Measurements from ENCODE around the gene CROCC2. TPM values are rescaled to one million over a fixed set of nuclear protein-coding genes. Genes with fewer than 3 reads are reported as not detected.

CROCC2 gene
- total RNA-seq, 2 donors from 2014 or later: not detected

DNA sequence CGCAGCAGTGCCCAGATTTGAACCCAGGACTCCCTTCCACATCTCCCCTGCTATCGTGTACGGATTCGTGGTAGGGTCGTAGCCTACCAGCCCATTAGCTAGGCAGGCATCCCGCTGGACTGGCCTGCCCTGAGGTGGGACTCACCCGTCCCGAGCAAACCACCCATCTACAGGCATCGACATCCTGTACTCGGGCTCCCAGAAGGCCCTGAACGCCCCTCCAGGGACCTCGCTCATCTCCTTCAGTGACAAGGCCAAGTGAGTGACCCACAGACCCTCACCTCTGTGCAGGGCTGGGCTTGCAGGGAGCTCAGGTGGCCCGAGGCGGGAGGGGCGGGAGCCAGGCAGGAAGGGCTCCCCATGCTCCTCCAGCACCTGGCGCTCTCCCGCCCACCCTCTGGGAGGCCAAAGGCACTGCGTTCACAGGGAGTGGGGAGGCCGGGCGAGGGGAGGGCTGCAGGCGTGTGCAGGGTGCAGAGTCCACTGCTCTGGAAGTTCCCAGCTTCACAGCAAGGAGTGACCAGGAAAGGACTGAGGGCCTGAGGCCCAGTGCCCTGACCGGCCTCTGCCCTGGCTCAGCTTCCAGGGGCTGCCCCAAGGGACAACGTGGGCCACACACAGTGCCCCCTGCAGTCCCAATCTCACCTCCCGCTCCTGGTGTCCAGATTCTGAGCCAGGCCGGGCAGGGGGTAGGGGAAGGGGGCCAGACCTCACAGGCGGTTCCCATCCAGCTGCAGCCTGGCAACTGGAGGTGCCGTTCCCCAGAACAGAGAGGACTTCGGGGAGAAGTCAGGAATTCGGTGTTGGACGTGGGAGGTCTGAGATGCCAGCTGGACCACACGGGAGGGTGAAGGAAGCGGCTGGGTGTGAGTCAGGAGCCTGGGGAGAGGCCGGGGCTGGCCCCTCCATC, 32.1 kb upstream of the CROCC2 start:
- H3K4me3 ChIP-seq: no peak overlapping the region
- DNase-seq (ENCODE audit: low spot score): no peak
- no peaks in the 10 kb centered on the region for H3K4me1 ChIP-seq (ENCODE audit: control insufficient read depth in 1 of 2, low read depth in 2 of 2)
- no peaks in the 10 kb centered on the region for H3K36me3 ChIP-seq
- no peak for ATAC-seq (ENCODE audit: insufficient number of reproducible peaks, low FRiP score, low read depth)
- no peak overlapping the region for H3K27ac ChIP-seq
- H3K9me3 ChIP-seq: no peaks in the 10 kb centered on the region
- H3K27me3 ChIP-seq (replicated peaks; ENCODE audit: insufficient read depth): no peaks in the 10 kb centered on the region
- TF ChIP-seq, protein P1, sequence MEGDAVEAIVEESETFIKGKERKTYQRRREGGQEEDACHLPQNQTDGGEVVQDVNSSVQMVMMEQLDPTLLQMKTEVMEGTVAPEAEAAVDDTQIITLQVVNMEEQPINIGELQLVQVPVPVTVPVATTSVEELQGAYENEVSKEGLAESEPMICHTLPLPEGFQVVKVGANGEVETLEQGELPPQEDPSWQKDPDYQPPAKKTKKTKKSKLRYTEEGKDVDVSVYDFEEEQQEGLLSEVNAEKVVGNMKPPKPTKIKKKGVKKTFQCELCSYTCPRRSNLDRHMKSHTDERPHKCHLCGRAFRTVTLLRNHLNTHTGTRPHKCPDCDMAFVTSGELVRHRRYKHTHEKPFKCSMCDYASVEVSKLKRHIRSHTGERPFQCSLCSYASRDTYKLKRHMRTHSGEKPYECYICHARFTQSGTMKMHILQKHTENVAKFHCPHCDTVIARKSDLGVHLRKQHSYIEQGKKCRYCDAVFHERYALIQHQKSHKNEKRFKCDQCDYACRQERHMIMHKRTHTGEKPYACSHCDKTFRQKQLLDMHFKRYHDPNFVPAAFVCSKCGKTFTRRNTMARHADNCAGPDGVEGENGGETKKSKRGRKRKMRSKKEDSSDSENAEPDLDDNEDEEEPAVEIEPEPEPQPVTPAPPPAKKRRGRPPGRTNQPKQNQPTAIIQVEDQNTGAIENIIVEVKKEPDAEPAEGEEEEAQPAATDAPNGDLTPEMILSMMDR (IDR thresholded peaks at IDR 0.05): no peak

DNA sequence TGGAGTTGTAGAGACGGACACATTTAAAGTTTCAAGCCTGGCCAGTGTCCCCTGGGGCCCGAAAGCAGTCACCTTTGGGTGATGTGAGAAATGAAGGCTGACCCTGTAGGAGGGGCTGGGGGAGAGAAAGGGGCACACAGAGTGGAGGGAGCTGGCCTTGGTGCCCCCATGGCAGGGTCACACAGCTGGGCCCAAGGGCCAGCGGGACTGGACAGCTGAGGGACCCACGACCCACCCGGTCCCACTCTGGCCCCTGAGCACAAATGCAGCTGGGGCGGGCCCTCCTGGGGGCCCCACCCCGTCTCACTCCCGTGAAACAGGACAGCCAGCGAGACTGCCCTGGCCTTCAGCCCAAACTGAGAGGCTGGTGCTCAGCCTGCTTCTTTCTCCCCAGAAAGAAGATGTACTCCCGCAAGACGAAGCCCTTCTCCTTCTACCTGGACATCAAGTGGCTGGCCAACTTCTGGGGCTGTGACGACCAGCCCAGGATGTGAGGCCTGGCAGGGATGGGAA, 31.4 kb upstream of the CROCC2 start:
- no peaks in the 10 kb centered on the region for H3K36me3 ChIP-seq
- no peak overlapping the region for H3K27ac ChIP-seq
- no peaks in the 10 kb centered on the region for H3K27me3 ChIP-seq (replicated peaks; ENCODE audit: insufficient read depth)
- DNase-seq (ENCODE audit: low spot score) (no peak), ATAC-seq (ENCODE audit: insufficient number of reproducible peaks, low FRiP score, low read depth) (no peak)
- no peaks in the 10 kb centered on the region for H3K9me3 ChIP-seq
- no peaks in the 10 kb centered on the region for H3K4me1 ChIP-seq (ENCODE audit: control insufficient read depth in 1 of 2, low read depth in 2 of 2)
- no peak overlapping the region for H3K4me3 ChIP-seq
- TF ChIP-seq, protein P1 (IDR thresholded peaks at IDR 0.05): no peak

DNA sequence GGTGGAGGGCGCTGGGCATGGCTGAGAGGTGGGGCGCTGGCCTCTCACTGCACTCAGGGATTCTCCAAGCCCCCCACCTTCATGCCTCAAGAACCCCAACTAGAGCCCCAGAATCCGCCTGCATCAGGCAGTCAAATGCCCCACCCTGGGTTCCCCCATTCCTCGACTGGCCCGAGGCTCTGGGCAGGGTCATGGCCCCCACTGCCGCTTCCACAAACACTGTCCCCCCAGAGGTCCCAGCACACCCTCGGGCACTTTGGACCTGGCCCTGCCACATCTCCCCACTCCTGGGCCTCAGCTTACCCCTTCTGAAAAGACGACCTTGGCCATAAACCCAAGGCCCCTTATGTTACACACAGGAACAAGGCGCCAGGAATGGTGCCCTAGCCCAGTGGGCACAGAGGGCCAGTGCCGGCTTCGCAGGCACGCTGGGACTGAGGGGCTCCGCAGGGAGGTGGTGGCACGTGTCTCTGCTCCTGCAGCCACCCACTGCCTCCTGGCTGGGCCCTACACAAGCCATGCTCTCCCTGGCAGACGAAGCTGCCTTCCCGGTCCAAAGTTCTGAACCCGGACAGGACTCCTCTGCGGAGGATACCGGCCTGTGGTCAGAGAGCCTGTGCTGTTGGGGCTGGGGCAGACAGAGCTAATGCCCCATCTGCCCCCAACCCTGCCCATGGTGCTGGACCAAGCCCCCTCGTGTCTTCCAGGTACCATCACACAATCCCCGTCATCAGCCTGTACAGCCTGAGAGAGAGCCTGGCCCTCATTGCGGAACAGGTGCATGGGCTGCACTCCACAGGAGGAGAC, 30.7 kb upstream of the CROCC2 start:
- TF ChIP-seq, protein P1 (IDR thresholded peaks at IDR 0.05): no peak
- ATAC-seq (ENCODE audit: insufficient number of reproducible peaks, low FRiP score, low read depth): no peak

DNA sequence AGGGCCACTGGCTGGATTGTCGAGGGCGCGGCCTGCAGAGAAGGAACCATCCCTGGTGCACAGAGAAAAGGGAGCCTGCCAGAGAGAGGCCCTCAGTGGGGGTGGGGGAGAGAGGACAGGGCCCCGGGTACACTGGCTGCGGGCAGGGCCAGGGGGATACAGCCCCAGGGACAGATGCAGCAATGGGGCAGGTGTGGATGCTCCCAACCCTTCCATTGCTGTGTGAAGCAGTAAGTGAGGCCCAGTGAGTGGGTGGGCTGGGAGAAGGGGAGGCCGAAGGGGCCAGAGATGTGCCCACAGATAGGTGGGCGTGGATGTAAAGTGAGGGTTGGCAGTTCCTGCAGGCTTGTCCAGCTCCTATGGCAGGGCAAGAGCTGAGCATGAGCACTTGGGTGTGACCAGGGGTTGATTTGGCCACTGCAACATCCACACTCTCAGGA, 30.1 kb upstream of the CROCC2 start:
- ATAC-seq (ENCODE audit: insufficient number of reproducible peaks, low FRiP score, low read depth) (no peak), DNase-seq (ENCODE audit: low spot score) (no peak)
- no peaks in the 10 kb centered on the region for H3K9me3 ChIP-seq
- no peaks in the 10 kb centered on the region for H3K36me3 ChIP-seq
- TF ChIP-seq, protein P1 (IDR thresholded peaks at IDR 0.05): no peak
- H3K4me3 ChIP-seq: no peak overlapping the region
- no peaks in the 10 kb centered on the region for H3K4me1 ChIP-seq (ENCODE audit: control insufficient read depth in 1 of 2, low read depth in 2 of 2)
- H3K27ac ChIP-seq: no peak overlapping the region
- H3K27me3 ChIP-seq (replicated peaks; ENCODE audit: insufficient read depth): no peaks in the 10 kb centered on the region

More for the DNA sequence above, 30.7 kb upstream of the CROCC2 start:
- no peaks in the 10 kb centered on the region for H3K4me1 ChIP-seq (ENCODE audit: control insufficient read depth in 1 of 2, low read depth in 2 of 2)
- H3K27ac ChIP-seq: no peak overlapping the region
- DNase-seq (ENCODE audit: low spot score): no peak
- no peaks in the 10 kb centered on the region for H3K27me3 ChIP-seq (replicated peaks; ENCODE audit: insufficient read depth)
- no peak overlapping the region for H3K4me3 ChIP-seq
- no peaks in the 10 kb centered on the region for H3K9me3 ChIP-seq
- no peaks in the 10 kb centered on the region for H3K36me3 ChIP-seq
